HG03439 (cell line): ENCODE results near the gene DYDC2.
"Not testable (repeated sequence)": the region's sequence is repeated elsewhere in the genome, so short reads cannot be mapped to it uniquely, and the experiment has no call there.

ENCODE experiments used
- ATAC-seq: cut with Tn5 transposase; IDR thresholded peaks from one replicate; pipeline ENCODE4 v1.9.1; 2021; ENCODE audit warnings: mild to moderate bottlenecking, moderate library complexity; ENCODE audit not compliant: unreplicated experiment

DYDC2 gene, protein sequence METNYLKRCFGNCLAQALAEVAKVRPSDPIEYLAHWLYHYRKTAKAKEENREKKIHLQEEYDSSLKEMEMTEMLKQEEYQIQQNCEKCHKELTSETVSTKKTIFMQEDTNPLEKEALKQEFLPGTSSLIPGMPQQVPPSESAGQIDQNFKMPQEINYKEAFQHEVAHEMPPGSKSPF

DNA sequence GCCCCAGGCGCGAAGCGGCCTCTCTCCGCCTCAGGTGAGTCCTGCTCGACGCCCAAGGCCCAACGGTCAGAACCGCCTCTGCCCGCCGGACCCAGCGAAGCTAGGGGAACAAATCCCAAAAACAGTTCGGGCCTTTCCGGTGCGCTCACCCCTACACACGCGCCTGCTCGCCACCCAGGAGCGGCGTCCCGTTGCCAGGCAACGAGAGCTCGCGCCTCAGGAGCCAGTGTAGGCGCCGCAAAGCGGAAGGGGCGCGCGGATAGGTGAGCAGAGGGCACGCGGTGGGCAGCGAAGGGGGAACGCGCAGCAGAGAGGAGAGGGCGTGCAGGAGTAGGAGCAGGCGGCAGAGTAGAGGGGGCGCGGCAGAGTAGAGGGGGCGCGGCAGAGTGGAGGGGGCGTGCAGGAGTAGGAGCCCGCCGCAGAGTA lies at the start of gene DYDC2, which contains the start of gene DYDC1:
Gene DYDC2 (plus strand): TSS at position 219 of the 426 bp plus-strand sequence. CDS start 5,663 bp downstream, outside the sequence.
Gene DYDC1 (minus strand): TSS at position 193 of the 426 bp plus-strand sequence. CDS start 4,154 bp downstream, outside the sequence.
- no peak for ATAC-seq

DNA sequence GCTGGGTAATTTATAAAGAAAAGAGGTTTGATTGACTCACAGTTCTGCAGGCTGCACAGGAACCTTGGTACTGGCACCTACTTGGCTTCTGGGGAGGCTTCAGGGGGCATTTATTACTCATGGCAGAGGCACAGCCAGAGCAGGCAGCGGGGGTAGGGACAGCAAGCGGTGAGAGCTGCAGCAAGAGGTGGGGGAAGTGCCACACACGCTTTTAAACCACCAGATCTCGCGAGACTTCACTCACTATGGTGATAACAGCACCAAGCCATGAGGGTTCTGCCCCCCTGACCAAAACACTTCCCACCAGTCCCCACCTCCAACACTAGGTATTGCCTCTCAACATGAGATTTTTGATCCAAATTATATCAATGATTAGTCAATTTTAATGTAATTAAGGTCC lies 43.1 kb upstream of the DYDC2 start:
- no peak for ATAC-seq

DNA sequence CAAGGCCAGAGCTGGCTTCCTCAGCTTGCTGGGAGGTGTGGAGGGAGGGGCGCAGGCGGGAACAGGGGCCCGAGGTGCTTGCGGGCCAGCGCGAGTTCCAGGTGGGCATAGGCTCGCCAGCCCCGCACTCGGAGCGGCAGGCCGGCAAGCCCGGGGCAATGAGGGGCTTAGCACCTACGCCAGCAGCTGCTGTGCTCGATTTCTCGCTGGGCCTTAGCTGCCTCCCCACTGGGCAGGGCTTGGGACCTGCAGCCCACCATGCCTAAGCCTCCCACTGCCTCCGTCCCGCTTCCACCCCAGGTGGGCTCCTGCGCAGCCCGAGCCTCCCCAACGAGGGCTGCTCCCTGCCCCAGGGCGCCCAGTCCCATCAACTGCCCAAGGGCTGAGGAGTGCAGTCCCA lies 41.2 kb upstream of the DYDC2 start:
- ATAC-seq: no peak

DNA sequence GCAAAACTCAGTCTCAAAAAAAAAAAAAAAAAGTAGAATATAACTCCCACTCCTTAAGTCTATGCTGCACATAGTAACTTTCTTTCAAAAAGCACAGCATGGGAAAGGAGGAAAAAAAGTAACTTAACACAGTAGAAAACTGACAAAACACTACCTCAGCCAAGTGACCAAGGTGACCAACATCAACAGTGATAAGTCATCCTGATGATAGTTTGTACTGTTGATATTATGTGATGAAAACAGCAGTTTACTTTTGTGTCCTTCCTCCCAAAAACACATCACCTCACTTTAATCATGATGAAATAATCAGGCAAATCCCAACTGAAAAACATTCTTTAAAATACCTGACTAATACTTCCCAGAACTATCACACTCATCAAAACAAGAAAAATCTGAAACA lies 37.8 kb upstream of the DYDC2 start:
- no peak for ATAC-seq

DNA sequence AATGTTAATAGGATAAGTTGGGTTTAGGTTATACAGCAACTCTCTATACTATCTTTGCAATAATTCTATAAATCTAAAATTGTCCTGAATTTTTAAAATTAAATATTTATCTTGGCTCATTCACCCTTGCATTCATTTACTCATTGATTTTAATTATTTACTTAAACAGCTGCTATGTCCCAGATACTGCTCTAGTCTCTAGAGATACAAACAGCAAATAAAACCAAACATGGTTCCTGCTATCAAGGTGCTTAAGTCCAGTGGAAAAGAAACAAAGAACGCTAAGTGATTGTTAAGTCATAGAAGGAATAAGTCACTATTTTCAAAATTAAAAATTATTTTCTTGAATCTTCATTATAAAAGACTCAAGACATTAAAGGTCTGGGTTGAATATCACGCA lies 37.3 kb upstream of the DYDC2 start:
- no peak for ATAC-seq

DNA sequence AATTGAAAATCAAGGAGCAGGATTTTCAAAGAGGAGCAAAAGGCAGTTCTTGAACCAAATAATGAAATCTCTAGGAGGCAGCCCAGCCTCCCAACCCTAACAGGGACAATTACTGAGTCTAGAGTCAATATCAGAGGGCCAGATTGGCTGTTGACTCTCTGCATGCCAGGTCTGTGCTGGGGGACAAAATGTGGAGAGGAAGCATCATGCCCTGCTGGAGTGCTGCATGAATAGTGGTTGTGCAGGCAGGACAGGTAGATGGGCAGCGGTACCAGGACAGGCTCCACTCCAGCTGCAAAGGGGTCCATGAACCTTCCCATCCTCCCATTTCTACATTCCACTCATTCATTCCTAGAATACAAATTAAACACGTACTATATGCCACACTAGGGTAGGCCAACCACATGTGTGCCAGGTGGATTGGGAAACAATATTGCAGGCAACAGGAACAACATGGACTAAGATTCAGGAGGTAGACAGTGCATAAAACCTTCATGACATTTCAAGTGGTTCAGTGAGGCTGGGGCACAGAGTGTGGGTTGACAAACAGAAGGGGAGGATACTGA lies 36.8 kb upstream of the DYDC2 start:
- ATAC-seq: no peak

DNA sequence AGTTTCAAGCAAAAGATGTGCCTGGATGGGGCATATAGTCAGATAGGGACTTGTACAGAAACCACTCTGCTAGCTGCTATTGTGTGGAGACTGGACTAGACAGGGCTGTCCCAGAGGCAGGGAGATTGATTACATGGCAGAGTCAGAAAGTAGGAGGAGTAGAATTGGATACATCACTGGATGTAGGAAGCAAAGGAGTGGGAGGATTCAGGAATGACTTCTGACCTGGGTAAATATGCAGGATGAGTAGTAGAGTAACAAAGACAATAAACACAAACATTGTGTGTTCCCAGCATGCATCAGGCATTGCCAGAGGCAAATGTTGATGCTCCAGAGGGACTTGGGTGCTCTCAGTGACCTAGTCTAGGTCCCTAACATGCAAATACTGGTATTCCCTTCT lies 36.2 kb upstream of the DYDC2 start:
- ATAC-seq: no peak

DNA sequence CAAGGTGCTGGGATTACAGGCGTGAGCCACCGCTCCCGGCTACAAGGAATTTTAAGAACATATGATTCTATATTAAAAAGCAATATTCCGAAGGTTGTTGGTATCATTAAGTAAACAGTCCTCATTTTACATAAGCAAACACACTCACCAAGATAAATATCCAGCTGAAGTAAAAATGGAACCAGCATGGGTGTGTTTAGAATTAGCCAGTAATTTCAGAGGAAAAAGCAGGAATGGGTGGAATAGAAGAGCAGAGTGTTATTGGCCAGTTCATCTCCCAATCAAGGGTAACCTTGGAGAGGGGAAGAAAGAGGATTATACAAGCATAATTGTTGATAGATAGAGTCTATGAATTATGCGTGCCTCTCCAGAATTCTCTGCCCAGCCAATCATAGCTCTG lies 35.4 kb upstream of the DYDC2 start:
- no peak for ATAC-seq

DNA sequence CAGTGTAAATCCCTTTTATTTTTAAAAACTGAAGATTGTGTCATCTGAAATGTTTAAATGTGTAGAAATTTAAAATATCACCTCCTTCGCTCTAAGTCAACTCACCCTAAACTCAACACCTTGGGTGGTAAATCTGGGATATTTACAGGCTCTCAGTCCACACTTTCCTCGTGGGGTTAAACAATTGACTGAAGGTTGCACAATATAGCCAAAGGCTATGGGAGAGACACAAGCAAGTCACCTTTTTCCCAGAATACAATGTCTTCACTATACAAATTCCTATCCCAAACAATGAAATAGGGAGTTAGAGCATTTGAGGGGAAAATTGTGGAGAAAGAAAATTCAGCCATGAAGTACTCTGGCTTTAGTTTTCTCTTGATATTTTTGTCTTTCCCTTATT lies 34.4 kb upstream of the DYDC2 start:
- no peak for ATAC-seq

DNA sequence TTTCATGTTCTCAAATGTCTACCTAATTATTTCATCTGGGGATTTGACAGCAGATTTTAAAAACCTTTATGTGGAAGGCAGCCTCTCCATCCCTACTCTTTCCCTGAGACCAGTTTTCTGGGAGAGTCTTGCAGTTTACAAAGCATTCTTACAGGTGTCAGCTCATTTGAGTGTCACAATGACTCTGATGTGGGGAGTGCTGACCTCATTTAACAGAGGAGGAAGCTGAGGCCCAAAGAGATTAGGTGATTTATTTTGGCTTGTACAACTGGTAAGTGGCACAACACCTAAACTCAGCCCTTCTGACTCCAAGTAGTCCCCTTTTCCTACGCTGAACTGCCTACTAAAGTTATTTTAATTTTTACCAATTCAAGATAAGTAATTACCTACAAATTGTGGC lies 33.9 kb upstream of the DYDC2 start:
- ATAC-seq: no peak

DNA sequence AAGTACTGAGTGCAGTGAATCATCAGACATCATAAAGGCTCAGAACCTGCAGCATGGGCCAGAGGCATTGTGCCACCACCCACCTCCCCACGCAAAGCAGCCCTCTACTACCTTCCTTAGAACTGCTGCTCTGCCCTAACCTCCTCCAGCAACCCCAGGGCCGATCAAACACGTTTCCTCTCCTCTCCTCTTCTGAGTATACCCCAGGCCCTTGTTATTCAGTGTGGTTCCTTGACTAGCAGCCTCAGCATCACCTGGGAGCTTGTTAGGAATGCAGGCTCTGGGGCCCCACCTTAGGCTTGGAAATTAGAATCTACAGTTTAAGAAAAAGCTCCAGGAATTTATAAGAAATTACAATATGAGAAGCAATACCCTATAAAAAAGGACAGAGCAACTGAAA lies 33.3 kb upstream of the DYDC2 start:
- no peak for ATAC-seq

DNA sequence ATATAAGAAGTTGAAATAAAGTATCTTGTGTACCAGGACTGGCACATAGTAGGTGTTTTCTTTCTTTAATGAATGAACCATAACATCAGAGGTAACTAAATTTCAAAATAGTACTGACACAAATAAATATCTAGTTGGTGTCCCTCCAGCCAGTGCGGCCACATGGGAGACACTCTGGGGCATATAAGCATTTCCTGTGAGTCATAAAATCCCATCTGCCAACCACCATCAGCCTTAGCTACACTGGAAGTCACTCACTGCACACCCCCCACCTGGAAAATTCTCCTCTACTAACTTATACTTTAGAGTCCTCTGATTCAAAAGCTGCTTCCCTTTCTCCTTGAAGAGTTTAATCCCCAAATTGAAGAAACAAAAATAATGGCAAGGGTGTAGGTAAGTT lies 32.5 kb upstream of the DYDC2 start:
- ATAC-seq: no peak

DNA sequence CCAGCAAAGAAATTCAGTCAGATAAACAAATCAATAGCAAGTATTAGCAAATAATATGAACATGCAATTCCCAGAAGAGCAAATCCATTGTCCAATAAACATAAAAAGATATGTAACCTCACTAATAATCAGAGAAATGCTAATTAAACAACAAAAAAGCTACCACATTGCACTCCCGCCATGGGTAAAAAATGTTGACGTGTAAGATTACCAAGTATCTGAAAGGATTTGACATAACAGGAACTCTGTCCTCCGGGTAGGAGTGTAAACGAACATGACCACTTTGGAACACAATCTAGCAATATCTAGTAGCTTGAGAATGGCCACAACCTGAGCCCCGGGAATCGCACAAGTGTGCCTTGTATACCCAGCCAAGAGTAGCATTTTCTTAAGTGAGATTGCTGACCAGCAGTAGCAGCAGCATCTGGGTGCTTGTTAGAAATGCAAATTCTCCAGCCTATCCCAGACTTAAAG lies 31.7 kb upstream of the DYDC2 start:
- no peak for ATAC-seq

DNA sequence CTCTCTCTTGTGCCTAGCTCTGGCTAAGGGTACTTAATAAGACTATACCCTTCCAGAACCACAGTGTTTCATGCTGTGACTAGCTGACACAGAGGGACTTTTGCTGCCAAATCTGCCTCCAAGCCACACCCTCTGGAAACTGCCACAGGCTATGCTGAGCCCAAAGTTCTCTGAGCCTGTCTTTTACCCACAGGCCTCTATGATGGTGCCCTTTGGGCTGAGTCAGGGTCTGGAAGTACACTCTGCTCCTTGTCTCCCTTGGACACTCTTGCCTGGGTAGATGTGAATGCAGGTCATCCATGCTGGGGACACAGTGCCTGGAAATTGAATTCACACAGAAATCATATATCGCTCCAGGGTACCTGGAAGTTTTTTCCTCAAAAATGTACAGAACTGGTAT lies 22.6 kb upstream of the DYDC2 start:
- no peak for ATAC-seq

DNA sequence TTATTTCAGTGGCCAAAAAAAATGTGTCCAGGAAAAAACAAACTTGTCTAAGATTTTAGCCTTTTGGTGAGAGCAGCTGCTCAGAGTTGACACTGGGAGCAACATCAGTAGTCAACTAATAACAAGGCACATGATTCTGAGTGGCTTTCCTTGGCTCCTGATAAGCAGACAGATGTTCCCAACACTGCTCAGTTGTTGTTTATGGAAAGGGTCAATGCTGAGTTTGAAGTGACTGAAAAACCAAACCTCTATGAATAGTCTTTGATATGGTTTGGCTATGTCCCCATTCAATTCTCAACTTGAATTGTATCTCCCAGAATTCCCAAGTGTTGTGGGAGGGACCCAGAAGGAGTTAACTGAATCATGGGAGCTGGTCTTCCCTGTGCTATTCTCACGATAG lies 12.3 kb upstream of the DYDC2 start:
- no peak for ATAC-seq

DNA sequence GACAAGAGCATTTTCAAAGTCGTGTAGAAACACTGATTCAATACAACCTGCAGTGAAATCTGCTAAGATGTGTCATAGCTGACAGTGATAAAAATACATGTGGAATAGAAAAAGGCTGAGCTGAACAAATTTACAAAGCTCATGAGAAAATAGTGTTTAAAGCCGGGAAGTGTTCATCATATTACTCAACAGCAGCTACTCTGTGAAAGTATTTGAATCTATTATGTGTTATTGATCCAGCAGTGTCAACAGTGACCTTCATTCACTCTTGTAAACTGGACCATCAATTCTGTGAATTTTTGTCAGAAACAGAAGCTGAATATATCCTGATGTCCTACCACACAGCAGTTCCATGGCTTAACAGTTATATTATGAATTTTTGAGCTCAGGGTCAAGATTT lies 11.7 kb upstream of the DYDC2 start:
- no peak for ATAC-seq

DNA sequence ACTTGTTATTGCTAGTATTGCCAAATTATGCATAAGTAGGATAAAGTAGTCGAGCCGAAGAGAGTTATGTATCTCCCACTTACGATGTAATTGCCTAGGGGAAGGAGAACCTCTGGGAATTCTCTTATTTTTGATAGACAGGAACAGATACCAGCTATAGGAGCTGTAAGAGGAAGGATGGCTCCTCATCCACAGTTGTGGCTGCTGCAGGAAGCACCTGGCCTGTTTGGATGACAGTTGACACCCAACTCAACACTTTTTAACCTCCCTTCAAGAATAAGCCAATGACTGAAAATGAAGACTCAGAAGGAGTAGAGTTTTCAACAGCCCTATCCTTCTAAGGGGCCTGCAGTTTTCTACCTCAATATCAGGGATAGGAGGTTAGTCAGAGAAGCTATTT lies 6.3 kb upstream of the DYDC2 start:
- no peak for ATAC-seq

DNA sequence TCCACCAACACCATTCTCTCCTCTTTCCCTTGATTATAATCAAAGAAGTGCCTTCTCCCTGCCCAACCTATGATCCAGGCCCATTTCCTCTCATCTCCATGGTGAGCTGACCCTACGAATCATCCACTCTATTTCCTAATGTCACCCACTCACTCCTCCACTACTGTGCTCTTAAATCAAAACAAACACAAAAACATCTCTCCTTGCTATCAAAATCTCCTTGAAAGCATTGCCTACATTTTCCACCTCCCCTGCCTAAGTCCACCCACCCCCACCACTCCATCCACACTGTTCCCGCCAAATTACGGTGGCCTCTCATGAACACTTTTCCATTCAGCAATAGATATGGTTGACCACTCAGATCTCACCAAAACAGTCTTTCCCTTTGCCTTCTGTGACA lies 5.4 kb upstream of the DYDC2 start:
- ATAC-seq: no peak

DNA sequence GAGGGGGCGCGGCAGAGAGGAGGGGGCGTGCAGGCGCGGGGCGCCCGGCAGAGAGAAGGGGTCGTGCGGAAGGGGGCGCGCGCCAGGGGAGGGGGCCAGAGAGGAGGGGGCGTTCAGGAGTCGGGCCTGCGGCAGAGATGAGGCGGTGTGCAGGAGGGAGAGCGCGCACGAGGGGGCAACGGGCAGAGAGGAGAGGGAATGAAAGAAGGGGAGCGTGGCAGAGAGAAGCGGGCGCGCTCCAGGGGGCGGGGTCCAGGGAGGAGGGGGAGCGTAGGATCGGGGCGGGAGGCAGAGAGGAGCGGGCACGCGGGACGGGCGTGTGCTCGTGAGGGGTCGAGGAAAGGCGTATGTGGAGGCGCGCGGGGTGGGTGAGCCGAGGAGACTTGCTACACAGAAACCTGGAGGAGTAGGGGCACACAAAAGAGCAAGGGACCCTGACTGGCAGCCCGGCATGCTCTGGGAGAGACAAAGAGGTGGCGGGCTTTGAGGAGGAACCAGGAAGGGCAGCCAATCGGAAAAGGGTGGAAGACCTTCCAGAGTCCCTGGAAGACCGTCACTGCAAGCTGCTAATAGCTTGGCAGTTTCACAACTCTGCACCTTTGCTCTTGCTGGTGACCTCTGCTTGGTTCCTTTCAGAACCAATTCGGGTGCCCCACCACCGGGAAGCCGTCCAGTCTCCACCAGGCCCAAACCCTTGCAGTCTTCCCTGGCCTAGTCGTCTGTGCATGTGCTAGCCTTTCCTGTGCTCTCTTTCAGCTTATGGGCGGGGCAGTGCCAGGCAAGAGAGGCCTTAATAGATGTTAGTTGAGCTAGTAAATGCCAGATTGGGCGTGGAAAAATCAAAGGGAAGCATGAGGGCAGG lies 639 bp downstream of the DYDC2 start:
- ATAC-seq: no peak

DNA sequence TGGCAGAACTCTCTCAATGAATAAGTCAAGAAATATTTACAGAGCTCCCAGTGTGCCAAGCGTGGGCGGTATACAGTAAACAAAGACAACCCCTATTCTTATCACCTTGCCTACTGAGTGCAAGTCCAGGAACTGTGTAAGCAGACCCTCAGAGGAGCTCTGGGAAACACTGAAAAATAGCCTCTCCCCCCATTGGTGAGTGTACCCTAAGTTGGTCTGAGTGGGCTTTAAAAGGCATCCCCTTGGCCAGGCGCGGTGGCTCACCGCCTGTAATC lies 1.2 kb downstream of the DYDC2 start:
- no peak for ATAC-seq

DNA sequence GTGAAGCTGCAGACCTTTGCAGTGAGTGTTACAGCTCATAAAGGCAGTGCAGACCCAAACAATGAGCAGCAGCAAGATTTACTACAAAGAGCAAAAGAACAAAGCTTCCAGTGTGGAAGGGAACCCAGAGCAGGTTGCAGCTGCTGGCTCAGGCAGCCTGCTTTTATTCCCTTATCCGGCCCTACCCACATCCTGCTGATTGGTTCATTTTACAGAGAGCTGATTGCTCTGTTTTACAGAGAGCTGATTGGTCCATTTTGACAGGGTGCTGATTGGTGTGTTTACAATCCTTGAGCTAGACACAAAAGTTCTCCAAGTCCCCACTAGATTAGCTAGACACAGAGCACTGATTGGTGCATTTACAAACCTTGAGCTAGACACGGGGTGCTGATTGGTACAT lies 2.3 kb downstream of the DYDC2 start:
- not testable (repeated sequence) for ATAC-seq

DNA sequence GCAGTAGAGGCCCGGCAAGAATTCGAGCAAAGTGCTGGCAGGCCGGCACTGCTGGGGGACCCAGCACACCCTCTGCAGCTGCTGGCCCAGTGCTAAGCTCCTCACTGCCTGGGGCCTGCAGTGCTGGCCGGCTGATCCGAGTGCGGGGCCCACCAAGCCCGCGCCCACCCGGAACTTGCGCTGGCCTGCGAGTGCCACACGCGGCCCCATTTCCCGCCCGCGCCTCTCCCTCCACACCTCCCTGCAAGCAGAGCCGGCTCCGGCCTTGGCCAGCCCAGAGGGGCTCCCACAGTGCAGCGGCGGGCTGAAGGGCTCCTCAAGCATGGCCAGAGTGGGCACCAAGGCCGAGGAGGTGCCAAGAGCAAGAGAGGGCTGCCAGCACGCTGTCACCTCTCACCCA lies 3.1 kb downstream of the DYDC2 start:
- no peak for ATAC-seq
